LNCaP clone FGC (cell line): ENCODE measurements around the gene SEPTIN10.

ENCODE experiments used
- DNase-seq: peaks from one replicate; pipeline ENCODE4 v3.0.0-alpha.2; 2011; ENCODE audit warnings: low read depth
- H3K4me3 ChIP-seq: 2 replicates; pipeline ENCODE4 v1.5.1; 2011; ENCODE audit warnings: mild to moderate bottlenecking, low read depth, low read length, control low read depth
- TF ChIP-seq, protein P1 (sequence below): IDR thresholded peaks from 2 replicates; pipeline ENCODE4 v1.5.1; 2012; ENCODE audit warnings: mild to moderate bottlenecking; ENCODE audit not compliant: control insufficient read depth, insufficient read depth; ENCODE audit errors: extremely low read depth

The SEPTIN10 gene

DNA sequence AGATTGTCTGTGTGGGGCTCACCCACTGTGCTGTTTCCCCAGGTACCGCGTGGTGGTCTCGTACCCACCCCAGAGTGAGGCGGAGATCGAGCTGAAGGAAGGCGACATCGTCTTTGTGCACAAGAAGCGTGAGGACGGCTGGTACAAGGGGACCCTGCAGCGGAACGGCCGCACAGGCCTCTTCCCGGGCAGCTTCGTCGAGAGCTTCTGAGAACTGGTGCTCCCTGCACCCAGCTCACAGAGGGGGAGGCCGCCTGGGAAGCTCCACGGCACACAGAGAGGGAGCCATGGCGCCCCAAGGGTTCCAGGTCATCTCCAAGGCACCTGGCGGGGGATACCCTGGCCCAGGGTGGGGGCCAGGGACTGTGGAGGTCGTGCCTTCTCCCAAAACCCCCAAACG, 112.3 kb downstream of the SEPTIN10 start:
- TF ChIP-seq, protein P1, sequence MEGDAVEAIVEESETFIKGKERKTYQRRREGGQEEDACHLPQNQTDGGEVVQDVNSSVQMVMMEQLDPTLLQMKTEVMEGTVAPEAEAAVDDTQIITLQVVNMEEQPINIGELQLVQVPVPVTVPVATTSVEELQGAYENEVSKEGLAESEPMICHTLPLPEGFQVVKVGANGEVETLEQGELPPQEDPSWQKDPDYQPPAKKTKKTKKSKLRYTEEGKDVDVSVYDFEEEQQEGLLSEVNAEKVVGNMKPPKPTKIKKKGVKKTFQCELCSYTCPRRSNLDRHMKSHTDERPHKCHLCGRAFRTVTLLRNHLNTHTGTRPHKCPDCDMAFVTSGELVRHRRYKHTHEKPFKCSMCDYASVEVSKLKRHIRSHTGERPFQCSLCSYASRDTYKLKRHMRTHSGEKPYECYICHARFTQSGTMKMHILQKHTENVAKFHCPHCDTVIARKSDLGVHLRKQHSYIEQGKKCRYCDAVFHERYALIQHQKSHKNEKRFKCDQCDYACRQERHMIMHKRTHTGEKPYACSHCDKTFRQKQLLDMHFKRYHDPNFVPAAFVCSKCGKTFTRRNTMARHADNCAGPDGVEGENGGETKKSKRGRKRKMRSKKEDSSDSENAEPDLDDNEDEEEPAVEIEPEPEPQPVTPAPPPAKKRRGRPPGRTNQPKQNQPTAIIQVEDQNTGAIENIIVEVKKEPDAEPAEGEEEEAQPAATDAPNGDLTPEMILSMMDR = no peak
- no peak overlapping the region for H3K4me3 ChIP-seq
- no peak for DNase-seq

DNA sequence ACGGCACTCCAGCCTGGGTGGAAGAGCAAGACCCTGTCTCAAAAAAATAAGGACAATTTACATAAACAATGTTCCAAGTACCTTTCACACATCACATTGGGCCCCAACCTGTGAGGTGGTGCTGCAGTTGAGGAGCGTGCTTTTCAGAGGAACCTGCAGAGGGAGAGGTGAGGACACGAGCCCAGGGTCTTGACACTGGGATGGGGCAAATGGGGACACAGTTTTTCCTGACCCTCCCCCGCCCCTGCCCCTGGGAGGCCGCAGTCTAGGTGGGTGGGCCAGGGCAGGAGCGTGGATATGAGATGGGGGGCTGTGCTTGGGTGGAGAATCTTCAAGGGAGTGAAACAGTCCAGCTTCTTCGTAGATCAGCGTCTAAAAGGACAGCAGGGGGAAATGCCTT, 112.9 kb downstream of the SEPTIN10 start:
- DNase-seq = no peak
- TF ChIP-seq, protein P1 = no peak
- no peak overlapping the region for H3K4me3 ChIP-seq

DNA sequence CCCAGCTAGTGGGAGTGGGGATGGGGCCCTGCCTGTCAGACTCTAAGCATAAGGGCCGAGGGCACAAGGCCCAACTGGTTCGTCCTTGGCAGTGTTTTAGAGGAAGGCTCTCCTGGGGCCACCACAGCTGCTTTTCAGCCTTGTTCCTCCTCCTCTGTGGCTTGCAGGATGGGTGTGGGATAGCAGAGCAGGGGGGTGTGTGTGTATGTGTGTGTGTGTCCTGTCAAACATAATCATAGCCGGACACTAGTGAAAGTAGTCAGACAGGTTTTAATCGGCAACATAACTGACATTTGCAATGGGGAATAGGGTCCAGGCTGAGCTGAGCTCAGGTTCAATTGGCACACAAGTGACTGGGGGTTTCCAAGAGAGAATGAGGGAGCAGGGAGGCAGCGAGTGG, 114.2 kb downstream of the SEPTIN10 start:
- DNase-seq = no peak
- TF ChIP-seq, protein P1 = no peak
- H3K4me3 ChIP-seq = no peak overlapping the region

DNA sequence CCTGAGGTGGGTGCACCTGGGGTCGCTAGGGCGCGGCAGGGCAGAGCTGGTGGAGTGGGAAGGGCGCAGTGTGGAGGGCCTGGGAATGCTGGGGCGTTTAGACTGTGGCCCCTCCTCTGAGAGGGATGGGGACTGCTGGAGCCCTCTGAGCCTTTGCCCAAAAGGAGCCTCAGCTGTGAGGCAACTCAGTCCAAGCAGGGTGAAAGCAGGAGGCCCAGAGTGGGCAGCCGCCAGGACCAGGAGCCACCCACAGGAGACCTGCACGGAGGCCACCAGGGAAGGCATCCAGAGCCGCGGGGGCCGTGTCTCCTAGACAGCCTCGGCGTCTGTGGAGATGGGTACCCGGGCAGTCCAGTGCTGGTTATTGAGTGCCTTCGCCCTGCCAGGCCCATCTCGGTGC, 114.9 kb downstream of the SEPTIN10 start:
- H3K4me3 ChIP-seq = no peak overlapping the region
- DNase-seq = no peak
- TF ChIP-seq, protein P1 = no peak

DNA sequence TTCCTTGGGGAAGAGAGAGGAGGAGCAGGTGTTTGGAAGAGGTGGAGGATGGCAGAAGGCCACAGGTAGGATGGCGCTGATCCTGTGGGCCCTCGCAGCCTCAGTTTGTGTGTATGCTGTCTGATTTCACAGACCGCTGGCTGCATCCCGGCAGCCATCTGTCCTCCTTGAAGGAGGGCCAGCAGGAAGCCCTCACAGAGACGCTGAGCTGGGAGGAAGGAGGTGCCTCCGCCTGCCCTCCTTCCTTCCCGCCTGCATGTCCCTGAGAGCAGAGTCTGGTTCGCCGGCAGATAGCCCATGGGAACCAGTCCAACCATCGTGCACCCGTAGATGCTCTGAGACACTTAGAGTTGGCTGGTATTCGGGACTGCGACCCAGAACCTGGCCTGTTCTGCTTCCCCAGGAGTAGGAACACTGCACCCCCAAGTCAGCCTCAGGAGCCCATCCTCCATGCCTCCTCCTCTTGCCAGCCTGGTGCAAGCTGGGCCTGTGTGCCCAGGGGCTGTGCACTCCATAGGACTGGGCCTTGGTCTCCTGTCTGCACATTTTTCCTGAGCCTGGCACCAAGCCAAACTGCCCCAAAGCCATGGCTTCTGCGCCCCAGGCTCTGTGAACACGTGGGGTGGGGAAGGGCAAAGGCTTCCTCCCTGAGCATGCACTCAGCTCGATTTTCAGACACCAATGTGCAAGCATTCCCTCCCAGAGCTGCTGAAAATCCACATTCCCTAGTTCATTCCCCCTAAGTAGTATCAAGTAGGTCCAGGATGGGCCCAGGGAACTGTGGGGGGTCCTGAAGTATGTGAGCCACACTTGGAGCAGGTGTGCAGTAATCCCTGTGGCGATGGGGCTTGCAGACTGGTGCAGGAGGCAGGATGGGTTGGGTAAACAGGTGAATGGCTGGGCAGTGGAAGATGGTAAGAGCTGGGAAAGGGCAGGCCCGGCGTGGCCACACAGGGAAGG, 115.6 kb downstream of the SEPTIN10 start:
- no peak for DNase-seq
- no peak overlapping the region for H3K4me3 ChIP-seq
- TF ChIP-seq, protein P1 = no peak

DNA sequence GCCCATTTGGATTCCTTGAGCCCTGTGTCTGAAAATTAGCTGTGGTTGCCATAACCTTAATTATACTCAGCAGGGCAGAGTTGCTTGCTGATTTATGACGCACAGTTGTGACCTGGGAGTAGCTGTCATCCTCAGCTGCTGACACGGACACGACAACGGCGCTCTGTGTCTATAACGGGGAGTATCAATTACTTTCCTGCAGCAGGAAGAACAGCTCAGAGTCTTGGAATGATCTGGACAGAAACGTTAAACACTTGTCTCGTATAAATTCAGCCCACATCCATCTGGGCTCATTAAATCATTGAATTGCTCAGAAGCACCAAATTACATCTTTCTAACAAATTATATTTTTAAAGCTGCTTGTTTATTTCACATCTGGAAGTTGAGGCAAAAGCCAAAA, 116.3 kb downstream of the SEPTIN10 start:
- H3K4me3 ChIP-seq = no peak overlapping the region
- TF ChIP-seq, protein P1 = no peak
- DNase-seq = no peak
